ENCODE data around the gene MED7. TPM values are rescaled to one million over a fixed set of nuclear protein-coding genes. Genes with fewer than 3 reads are reported as not detected.

The MED7 gene
- total RNA-seq, 2 donors from 2014 or later, result 14.8 to 19.1 TPM

DNA sequence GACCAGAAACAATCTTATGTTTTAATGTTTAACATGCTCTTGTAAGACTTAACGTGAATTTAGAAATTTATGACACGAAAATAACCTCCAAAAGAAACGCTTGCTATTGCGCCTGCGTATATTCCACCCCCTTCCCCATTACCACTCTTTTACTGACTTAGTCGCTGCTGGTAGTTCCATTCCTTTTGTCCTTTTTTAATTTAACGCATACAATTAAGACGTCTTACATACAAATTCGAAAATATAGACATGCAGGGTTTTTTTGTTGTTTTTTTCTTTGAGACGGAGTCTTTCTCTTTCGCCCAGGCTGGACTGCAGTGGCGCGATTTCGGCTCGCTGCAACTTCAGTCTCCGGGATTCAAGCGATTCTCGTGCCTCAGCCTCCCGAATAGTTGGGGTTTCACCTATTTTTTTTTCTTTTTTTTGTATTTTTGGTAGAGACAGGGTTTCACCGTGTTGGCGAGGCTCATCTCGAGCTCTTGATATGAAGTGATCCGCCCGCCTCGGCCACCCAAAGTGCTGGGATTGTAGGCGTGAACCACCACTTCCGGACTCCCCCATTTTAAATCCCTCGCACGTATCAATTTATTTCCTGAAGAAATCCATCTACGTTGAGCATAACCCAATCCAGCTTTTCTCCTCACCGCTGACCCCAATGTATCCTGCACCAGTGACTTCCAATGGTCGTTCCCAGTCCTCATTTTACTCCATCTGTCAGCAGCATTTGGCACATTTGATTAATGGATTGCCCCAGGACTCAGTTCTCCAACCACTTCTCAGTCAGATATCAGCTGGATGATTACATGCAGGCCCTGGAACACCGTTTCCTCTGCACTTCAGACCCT lies 684 bp upstream of the MED7 start:
- Histone ChIP-seq H3K9ac (ENCODE audit: extremely low read depth, low read length, poor library complexity, severe bottlenecking) (peak overlapping the region; percentile 96), H3K36me3 (ENCODE audit: control insufficient read depth, insufficient read depth, low read length) (peaks cover 11% of the 10 kb centered on the region), H3K4me1 (ENCODE audit: control insufficient read depth, insufficient read depth, low read length) (no peaks in the 10 kb centered on the region), H3K9me3 (ENCODE audit: control insufficient read depth, low read length) (no peaks in the 10 kb centered on the region), H3K27me3 (ENCODE audit: control insufficient read depth, insufficient read depth, low read length, poor library complexity, severe bottlenecking) (no peaks in the 10 kb centered on the region), H3K4me3 (ENCODE audit: low read length) (peak overlapping the region; percentile 98), H3K27ac (ENCODE audit: low read depth, low read length) (peak overlapping the region; percentile 1)
- Mint-ChIP-seq H3K27ac (peak overlapping the region; percentile 97), H3K27me3 (ENCODE audit: insufficient read depth) (peaks cover 2% of the 10 kb centered on the region), H3K9me3 (no peaks in the 10 kb centered on the region), H3K36me3 (ENCODE audit: low read depth) (peaks cover 29% of the 10 kb centered on the region), H3K4me1 (peaks cover 8% of the 10 kb centered on the region), H3K4me3 (peak overlapping the region; percentile 94)
- peak; percentile 45 for DNase-seq
- TF ChIP-seq CTCF (conservative IDR thresholded peaks at IDR 0.05), result no peak
- WGBS, 2 experiments (ENCODE audit: insufficient coverage in 1 of 2, insufficient read length in 1 of 2), result 45 to 58% methylated on average over 28 to 33 of the region's 33 CpGs

GRCh38 chr5:157137691-157138090 lies 5.0 kb downstream of the MED7 start:
- DNase-seq, result no peak
- no peak overlapping the region for H3K4me3 Mint-ChIP-seq
- Histone ChIP-seq H3K9ac (ENCODE audit: extremely low read depth, low read length, poor library complexity, severe bottlenecking) (no peak overlapping the region), H3K4me3 (ENCODE audit: low read length) (no peak overlapping the region), H3K36me3 (ENCODE audit: control insufficient read depth, insufficient read depth, low read length) (peaks cover 37% of the 10 kb centered on the region), H3K27me3 (ENCODE audit: control insufficient read depth, insufficient read depth, low read length, poor library complexity, severe bottlenecking) (no peaks in the 10 kb centered on the region), H3K27ac (ENCODE audit: low read depth, low read length) (no peak overlapping the region), H3K9me3 (ENCODE audit: control insufficient read depth, low read length) (no peaks in the 10 kb centered on the region), H3K4me1 (ENCODE audit: control insufficient read depth, insufficient read depth, low read length) (no peaks in the 10 kb centered on the region)
- no peak for TF ChIP-seq CTCF (conservative IDR thresholded peaks at IDR 0.05)
- no peaks in the 10 kb centered on the region for H3K9me3 Mint-ChIP-seq
- H3K4me1 Mint-ChIP-seq, result peaks cover 5% of the 10 kb centered on the region
- H3K27me3 Mint-ChIP-seq (ENCODE audit: insufficient read depth), result no peaks in the 10 kb centered on the region
- no peak overlapping the region for H3K27ac Mint-ChIP-seq
- H3K36me3 Mint-ChIP-seq (ENCODE audit: low read depth), result peaks cover 42% of the 10 kb centered on the region
- WGBS, 2 experiments (ENCODE audit: insufficient coverage in 1 of 2, insufficient read length in 1 of 2), result 97 to 100% methylated on average over 5 to 6 of the region's 6 CpGs

DNA sequence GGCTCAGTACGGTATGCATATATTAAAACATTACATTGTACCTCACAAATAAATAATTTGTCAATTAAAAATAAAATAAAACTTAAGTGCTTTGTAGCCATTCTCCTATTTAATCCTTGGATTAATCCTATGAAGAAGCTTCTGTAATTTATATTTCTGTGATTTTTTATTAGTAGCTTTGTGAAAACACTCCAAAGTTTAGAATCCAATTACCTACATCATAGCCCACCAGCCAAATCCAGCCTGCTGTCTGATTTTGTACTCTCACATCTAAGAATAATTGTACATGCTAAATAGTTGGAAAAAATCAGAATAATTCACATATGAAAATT lies 10.4 kb downstream of the MED7 start:
- no peak overlapping the region for H3K9ac ChIP-seq (ENCODE audit: extremely low read depth, low read length, poor library complexity, severe bottlenecking)
- peaks cover 10% of the 10 kb centered on the region for H3K4me1 Mint-ChIP-seq
- no peak overlapping the region for H3K4me3 Mint-ChIP-seq

More for the DNA sequence above, 10.4 kb downstream of the MED7 start:
- TF ChIP-seq CTCF (conservative IDR thresholded peaks at IDR 0.05), result no peak
- peaks cover 14% of the 10 kb centered on the region for H3K36me3 ChIP-seq (ENCODE audit: control insufficient read depth, insufficient read depth, low read length)
- Mint-ChIP-seq H3K9me3 (no peaks in the 10 kb centered on the region), H3K36me3 (ENCODE audit: low read depth) (peaks cover 3% of the 10 kb centered on the region), H3K27me3 (ENCODE audit: insufficient read depth) (no peaks in the 10 kb centered on the region), H3K27ac (no peak overlapping the region)
- no peaks in the 10 kb centered on the region for H3K9me3 ChIP-seq (ENCODE audit: control insufficient read depth, low read length)
- DNase-seq, result no peak
- no CpG with 5 or more reads among the region's 1 CpG for WGBS, 2 experiments (ENCODE audit: insufficient coverage in 1 of 2, insufficient read length in 1 of 2)
- H3K4me1 ChIP-seq (ENCODE audit: control insufficient read depth, insufficient read depth, low read length), result no peaks in the 10 kb centered on the region
- H3K27me3 ChIP-seq (ENCODE audit: control insufficient read depth, insufficient read depth, low read length, poor library complexity, severe bottlenecking), result no peaks in the 10 kb centered on the region
- H3K4me3 ChIP-seq (ENCODE audit: low read length), result no peak overlapping the region
- no peak overlapping the region for H3K27ac ChIP-seq (ENCODE audit: low read depth, low read length)

All from endodermal cell (in vitro differentiated cells).